CD4-positive, alpha-beta T cell treated with Interleukin-17A for 4 hours (primary cell): ENCODE results near the gene SPON2.
A peak's percentile ranks its signal among the peaks of the same experiment; 100 is the strongest.

ENCODE experiments used
- DNase-seq: peaks from one replicate; pipeline ENCODE4 v3.0.0-alpha.2; 2020; ENCODE audit warnings: mixed read lengths

Gene SPON2

DNA sequence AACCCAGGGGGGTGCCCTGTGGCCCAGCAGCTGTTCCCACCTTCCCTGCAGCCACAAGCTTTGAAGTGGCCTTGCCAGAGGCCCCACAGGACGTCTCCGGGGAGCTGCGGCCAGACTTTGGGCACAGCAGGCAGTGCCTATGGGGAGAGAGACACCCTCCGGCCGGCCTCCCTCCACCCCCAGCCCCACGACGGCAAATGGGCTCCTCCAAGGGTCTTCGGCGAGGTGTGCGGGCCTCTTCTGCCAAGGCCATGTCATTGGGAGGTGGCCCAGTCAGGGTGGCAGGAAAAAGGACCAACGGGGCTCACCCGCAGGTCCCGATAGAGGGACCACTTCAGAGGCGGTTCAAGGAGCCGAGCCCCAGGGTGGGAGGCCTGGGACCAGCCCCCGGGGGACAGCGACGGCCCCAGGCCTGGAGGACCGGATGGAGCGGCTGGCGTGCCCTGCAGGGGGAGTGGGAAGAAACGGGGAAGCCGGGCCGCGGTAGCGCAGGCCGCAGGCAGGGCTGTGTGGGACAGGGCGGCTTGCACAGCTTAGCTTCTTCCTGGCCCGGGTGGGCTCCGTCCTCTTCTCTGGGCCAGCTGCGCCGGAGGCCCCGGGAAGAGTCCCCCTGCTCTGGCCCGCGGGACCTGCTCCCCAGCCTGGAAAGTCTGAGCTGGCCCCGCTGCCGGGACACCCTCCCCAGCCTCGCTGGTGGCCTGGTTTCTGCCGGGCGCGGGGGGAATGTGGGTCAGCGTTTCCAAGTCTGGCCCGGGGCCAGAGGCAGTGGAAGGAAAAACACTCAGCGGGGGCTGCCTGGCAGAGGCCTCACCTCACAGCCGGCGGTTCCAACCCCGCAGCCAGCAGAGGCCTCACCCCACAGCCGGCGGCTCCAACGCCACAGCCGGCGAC, 21.9 kb upstream of the SPON2 start:
- no peak for DNase-seq

GRCh38 chr4:1193206-1194009, 21.0 kb upstream of the SPON2 start:
- DNase-seq, result no peak

DNA sequence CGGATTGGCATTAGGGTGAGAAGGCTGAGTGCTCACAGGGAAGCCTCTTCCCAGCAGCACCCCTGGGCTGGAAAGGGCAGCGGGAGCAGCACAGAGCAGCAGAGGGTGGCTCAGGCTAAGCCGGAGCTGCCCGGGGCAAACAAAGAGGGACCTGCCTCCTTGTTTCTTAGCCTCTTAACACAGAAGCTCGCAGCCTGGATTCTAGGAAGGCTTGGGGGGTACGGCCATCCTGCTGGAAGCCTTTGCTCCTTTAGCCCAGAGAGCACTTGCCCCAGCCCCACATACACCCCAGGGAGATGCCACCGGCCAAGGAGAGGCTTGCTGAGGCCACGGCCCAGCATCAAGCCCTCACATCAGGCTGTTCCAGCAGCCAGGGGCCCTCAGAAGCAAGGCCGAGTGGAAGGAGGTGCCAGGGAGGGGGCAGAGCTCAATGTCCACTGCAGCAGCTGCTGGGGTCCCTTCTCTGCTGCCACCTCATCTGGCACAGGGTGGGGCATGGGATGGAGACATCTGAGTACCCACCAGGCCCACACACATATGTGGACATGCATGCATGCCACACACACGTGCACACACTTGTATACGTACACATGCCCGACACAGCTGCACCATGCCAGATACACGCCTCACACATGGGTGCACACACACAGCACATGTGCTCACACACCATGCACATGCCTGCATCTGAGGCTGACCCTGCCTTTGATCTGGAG, 20.3 kb upstream of the SPON2 start:
- no peak for DNase-seq

DNA sequence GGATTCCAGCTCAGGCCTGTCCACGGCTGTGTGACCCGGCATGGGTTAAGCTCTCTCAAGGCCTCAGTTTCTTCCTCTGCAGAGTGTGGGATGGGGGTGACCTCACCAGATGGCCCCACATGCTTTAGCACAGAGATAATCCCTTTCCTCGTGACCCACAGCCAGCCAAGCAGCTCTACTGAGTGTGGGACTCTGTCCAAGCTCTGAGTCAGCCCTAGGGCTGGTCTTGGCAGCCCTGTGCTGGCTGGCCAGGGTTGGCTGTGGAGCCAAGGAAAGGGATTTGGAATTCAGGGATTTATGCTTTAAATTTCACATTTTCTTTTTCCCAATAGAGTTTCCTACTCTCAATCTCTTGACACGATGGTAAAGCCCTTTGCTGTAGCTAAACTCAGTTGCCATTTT, 19.7 kb upstream of the SPON2 start:
- DNase-seq, result no peak

DNA sequence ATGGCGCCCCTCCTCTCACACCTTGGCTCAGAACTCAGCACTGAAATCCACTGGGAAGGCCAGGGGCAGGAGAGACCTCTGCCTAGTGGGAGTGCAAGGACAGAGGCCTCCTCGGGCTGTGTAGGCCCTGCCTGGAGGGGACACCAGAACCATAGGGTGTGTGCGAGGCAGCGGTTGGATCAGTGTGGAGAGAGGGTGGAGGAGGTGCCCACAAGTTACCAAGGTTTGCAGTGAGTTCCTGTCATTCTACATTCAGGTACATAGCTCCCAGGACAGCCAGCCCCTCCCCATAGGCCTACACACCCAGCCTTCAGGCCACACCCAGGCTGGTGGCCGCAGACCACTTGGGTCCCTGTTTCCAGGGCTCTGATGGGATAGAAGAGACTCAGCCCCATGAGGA, 19.2 kb upstream of the SPON2 start:
- DNase-seq, result no peak

DNA sequence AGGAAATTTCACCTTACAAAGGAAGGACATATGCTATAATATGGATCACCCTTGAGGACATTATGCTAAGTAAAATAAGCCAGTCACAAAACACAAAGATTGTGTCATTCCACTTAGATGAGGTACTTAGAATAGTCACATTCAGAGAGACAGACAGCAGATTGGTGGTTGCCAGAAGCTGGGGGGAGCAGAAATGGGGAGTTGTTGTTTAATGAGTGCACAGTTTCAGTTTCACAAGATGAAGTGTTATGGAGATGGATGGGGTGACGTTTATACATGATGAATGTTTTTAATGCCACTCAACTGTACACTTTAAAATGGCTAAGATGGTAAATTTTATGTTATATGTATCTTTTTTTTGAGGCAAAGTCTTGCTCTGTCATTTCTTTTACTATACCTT, 14.8 kb upstream of the SPON2 start:
- peak; percentile 32 for DNase-seq

GRCh38 chr4:1183985-1184773, 11.8 kb upstream of the SPON2 start:
- no peak for DNase-seq

- DNase-seq, result no peak
These were observed 9.9 kb upstream of the SPON2 start for GRCh38 chr4:1182313-1182712.

DNA sequence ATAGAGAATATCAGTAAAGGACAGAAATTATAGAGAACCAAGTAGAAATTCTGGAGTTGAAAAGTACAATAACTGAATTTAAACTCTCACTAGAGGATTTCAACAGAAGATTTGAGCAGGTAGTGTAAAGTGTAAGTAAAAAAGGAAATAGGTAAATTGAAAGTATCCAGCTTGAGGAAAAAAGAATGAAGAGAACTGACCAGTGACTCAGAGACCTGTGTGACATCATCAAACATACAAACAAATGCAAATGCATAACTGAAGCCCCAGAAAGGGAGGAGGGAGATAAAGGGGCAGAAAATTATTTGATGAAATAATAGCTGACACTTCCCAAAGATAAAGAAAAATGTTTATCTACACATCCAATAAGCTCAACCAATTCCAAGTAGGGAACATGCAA, 8.3 kb upstream of the SPON2 start:
- no peak for DNase-seq

GRCh38 chr4:1179976-1180375, 7.6 kb upstream of the SPON2 start:
- no peak for DNase-seq

- DNase-seq, result no peak
These were observed 6.7 kb upstream of the SPON2 start for GRCh38 chr4:1179089-1179441.

GRCh38 chr4:1178300-1179088, 6.1 kb upstream of the SPON2 start:
- DNase-seq, result no peak

DNA sequence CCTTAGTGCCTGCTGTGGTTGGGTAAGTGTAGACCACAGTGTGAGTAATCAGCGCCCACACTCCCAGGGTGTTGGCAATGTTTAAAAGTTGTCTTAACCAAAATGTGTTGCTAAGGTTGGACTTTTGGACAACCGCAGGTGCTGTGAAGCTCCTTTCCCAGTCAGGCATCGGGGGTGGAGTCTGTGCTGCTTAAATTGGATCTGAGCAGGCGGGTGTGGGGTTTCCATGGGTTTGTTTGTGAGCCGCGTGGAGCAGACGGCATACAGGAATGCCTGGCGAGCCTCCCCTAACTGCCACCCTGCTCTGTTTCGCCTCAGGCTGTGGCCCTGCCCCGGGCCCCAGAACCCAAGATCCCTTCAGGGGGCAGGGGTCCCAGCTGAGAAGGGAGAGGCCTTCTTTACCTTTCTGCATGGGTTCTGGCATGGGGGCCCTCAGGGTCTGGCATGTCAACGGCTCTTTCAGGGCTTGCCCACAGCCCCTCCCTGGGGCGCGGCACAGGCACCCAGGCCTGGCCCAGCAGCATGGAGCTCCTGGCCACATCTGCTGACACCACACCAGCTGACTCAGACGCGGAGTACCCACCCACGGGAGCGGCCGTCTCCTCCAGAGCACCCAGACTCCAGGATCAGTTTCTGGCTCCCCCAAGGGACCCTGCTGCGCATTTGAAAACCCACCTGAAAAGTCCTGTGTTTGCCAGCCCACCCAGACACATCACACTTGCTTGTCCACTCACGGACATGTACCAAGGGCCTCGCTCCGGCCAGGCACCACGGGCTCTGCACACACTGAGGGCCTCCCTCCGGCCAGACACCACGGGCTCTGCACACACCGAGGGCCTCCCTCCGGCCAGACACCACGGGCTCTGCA, 5.1 kb upstream of the SPON2 start:
- no peak for DNase-seq

DNA sequence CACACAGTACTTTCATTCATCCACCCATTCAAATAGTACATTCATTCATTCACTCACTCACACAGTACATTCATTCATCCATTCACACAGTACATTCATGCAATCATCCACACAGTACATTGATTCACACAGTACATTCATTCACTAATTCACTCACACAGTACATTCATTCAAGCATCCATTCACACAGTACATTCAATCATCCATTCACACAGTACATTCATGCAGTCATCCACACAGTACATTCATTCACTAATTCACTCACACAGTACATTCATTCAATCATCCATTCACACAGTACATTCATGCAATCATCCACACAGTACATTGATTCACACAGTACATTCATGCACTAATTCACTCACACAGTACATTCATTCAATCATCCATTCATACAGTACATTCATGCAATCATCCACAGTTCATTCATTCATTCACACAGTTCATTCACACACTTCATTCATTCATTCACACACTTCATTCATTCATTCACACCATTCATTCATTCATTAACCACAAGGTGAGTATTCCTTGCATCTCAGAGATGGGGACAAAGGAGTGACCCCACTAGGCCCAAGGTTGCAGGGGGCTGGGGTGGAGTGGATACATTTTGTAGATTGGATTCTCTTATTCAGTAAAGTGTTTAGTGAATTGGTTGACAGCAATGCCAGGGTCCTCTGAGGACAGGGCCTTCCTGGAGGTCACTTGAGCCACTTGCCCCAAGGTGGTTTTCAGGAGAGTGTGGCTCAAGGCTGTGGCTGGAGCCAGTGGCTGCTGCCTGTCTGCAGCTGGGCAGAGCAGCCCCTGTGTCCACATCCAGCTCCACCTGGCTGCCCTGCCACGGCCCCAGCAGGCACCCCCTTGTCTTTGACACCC, 4.3 kb upstream of the SPON2 start:
- no peak for DNase-seq

DNA sequence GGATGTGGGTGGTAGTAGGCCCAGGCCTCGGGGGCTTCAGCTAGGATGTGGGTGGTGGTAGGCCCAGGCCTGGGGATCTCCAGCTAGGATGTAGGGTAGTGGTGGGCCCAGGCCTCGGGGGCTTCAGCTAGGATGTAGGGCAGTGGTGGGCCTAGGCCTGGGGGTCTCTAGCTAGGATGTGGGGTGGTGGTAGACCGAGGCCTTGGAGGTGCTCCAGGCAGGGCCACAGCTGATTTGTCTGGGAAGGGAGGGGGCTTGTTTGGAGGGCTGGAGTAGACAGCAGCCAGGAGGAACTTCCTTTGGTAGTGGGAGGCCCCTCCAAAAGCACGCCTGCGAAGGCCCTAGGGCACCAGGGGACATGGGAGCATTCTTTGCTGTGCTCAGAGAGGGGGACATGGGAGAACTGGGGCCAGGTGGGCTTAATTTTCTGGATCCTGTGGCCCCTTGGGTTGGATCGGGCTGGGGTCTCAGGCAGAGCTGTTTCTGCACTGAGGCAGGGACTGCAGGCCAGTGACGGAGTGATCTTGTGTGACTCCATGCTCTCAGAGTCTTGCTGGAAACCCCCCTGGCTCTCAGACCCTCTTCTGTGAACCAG, 3.3 kb upstream of the SPON2 start:
- no peak for DNase-seq

GRCh38 chr4:1174941-1175634, 2.7 kb upstream of the SPON2 start:
- DNase-seq, result no peak

DNA sequence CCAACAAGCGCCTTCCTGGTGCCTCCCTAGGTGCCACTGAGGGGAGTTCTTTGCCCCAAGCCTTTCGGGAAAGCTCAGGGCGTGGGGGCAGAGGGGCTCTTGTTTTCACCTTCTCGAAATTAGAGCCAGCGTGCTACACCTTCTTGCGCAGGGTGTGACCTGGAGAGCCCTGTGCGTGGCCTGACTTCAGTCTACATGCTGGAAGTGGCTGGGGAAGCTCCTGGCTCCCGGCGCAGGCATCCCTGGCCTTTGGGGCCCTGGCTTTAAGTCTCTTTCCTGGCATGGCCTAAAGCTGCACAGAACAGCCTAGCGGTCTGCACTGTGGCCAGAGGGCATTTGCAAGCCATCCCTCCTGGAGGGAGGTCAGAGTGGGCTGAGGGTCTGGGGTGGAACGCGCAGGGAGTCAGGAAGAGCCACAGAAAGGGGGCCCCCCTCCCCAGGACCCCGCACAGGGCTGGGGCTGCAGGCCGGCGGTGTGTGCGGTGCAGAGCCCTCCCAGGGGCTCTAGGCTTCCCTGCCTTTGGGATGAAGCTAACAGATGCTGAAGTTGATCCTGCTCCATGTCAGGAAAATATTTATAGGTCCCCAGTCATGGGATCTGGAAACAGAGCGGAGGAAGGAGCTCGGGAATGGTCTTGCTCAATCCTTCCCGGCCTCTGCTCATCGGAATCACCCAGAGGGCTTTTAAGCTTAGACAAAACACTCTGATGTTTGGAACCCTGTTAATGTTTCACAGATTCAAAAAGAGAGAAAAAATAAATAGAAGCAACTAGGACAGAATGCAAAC, 781 bp upstream of the SPON2 start:
- no peak for DNase-seq
